IMR-90 (cell line): ENCODE results near the gene COA3.

Experiments
- BHLHE40 ChIP-seq: fragments of 150-350 bp; IDR thresholded peaks from 2 replicates; pipeline ENCODE4 v1.6.1; 2016; ENCODE audit warnings: mild to moderate bottlenecking, low read depth, low read length
- CEBPB ChIP-seq: IDR thresholded peaks from 2 replicates; pipeline ENCODE4 v1.6.1; 2012; ENCODE audit warnings: low read depth, low read length, improper control_type of control experiment
- CHD1 ChIP-seq: IDR thresholded peaks from 2 replicates; pipeline ENCODE4 v1.6.1; 2012; ENCODE audit warnings: low read depth, low read length, improper control_type of control experiment
- CTCF ChIP-seq: conservative IDR thresholded peaks from 2 replicates; pipeline ENCODE4 v1.5.1; 2012; ENCODE audit warnings: mild to moderate bottlenecking, low read depth, low read length, improper control_type of control experiment
- ELK1 ChIP-seq: fragments of 150-350 bp; IDR thresholded peaks from 2 replicates; pipeline ENCODE4 v1.6.1; 2016; ENCODE audit warnings: low read depth, mild to moderate bottlenecking, low read length, moderate library complexity, borderline replicate concordance
- FOS ChIP-seq: fragments of 150-350 bp; IDR thresholded peaks from 2 replicates; pipeline ENCODE4 v1.6.1; 2016; ENCODE audit warnings: low read depth, low read length
- MXI1 ChIP-seq: IDR thresholded peaks from 2 replicates; pipeline ENCODE4 v1.6.1; 2012; ENCODE audit warnings: low read depth, mild to moderate bottlenecking, low read length, moderate library complexity, borderline replicate concordance
- POLR2A ChIP-seq: IDR thresholded peaks from 2 replicates; pipeline ENCODE4 v1.6.1; 2012; ENCODE audit warnings: mild to moderate bottlenecking, low read depth, low read length
- RAD21 ChIP-seq: IDR thresholded peaks from 2 replicates; pipeline ENCODE4 v1.6.1; 2012; ENCODE audit warnings: low read length, improper control_type of control experiment
- RCOR1 ChIP-seq: IDR thresholded peaks from 2 replicates; pipeline ENCODE4 v1.6.1; 2012; ENCODE audit warnings: mild to moderate bottlenecking, low read length, improper control_type of control experiment; ENCODE audit not compliant: insufficient replicate concordance
- RFX5 ChIP-seq: IDR thresholded peaks from 2 replicates; pipeline ENCODE4 v1.8.0; 2012; ENCODE audit warnings: low read depth, mild to moderate bottlenecking, low read length, moderate library complexity
- SMC3 ChIP-seq: fragments of 150-350 bp; IDR thresholded peaks from 2 replicates; pipeline ENCODE4 v1.6.1; 2016; ENCODE audit warnings: low read depth, mild to moderate bottlenecking, antibody characterized with exemption, low read length, moderate library complexity
- USF2 ChIP-seq: fragments of 150-350 bp; IDR thresholded peaks from 2 replicates; pipeline ENCODE4 v1.6.1; 2017; ENCODE audit warnings: mild to moderate bottlenecking, antibody characterized with exemption, low read length, low read depth

- TF ChIP-seq CTCF (no peak), POLR2A (no peak), CEBPB (no peak), FOS (no peak), MXI1 (no peak), RAD21 (no peak), SMC3 (no peak), BHLHE40 (no peak), RFX5 (no peak), ELK1 (no peak), CHD1 (no peak), RCOR1 (no peak), USF2 (no peak)
Observed at GRCh38 chr17:42845556-42845917, 47.0 kb upstream of the COA3 start.
